Measurements from ENCODE around the gene FBXO2. TPM values are rescaled to one million over a fixed set of nuclear protein-coding genes. Genes with fewer than 3 reads are reported as not detected.

The FBXO2 gene
- total and polyA plus RNA-seq, 9 of the 15 experiments (the other 6 are each of a cell fraction or from before 2014, with no cell fraction given): 0.04 to 1.9 (median 0.27) TPM

DNA sequence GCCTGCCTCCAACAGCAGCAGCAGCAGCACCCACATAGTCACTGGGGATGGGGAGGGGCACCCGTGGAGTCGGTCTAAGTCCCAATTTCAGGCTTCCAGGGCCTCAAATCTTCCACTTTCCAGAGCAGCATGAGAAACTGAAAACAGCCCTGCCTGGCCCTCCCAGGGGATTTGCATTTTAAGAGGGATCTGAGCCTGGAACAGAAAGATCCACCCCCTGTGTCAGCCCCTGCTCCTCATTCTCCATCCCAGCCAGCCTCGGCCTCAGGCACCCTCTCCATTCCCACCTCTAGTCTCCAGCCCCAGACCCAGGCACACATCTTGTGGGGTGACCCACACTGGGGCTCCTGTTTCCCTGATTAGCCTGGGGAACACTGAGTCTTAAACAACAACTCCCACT, 51.8 kb downstream of the FBXO2 start:
- TF ChIP-seq, protein P1, sequence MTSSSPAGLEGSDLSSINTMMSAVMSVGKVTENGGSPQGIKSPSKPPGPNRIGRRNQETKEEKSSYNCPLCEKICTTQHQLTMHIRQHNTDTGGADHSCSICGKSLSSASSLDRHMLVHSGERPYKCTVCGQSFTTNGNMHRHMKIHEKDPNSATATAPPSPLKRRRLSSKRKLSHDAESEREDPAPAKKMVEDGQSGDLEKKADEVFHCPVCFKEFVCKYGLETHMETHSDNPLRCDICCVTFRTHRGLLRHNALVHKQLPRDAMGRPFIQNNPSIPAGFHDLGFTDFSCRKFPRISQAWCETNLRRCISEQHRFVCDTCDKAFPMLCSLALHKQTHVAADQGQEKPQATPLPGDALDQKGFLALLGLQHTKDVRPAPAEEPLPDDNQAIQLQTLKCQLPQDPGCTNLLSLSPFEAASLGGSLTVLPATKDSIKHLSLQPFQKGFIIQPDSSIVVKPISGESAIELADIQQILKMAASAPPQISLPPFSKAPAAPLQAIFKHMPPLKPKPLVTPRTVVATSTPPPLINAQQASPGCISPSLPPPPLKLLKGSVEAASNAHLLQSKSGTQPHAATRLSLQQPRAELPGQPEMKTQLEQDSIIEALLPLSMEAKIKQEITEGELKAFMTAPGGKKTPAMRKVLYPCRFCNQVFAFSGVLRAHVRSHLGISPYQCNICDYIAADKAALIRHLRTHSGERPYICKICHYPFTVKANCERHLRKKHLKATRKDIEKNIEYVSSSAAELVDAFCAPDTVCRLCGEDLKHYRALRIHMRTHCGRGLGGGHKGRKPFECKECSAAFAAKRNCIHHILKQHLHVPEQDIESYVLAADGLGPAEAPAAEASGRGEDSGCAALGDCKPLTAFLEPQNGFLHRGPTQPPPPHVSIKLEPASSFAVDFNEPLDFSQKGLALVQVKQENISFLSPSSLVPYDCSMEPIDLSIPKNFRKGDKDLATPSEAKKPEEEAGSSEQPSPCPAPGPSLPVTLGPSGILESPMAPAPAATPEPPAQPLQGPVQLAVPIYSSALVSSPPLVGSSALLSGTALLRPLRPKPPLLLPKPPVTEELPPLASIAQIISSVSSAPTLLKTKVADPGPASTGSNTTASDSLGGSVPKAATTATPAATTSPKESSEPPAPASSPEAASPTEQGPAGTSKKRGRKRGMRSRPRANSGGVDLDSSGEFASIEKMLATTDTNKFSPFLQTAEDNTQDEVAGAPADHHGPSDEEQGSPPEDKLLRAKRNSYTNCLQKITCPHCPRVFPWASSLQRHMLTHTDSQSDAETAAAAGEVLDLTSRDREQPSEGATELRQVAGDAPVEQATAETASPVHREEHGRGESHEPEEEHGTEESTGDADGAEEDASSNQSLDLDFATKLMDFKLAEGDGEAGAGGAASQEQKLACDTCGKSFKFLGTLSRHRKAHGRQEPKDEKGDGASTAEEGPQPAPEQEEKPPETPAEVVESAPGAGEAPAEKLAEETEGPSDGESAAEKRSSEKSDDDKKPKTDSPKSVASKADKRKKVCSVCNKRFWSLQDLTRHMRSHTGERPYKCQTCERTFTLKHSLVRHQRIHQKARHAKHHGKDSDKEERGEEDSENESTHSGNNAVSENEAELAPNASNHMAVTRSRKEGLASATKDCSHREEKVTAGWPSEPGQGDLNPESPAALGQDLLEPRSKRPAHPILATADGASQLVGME (CRISPR knock-in tag; IDR thresholded peaks at IDR 0.05): no peak
- no peak for TF ChIP-seq KDM2B (CRISPR knock-in tag; IDR thresholded peaks at IDR 0.05)
- no peak for TF ChIP-seq ZNF174 (CRISPR knock-in tag; IDR thresholded peaks at IDR 0.05)
- TF ChIP-seq FOXJ2 (tag; IDR thresholded peaks at IDR 0.05): no peak
- TF ChIP-seq HOXB6 (CRISPR knock-in tag; IDR thresholded peaks at IDR 0.05; ENCODE audit: borderline replicate concordance): no peak
- no peak for TF ChIP-seq ZNF197 (CRISPR knock-in tag; IDR thresholded peaks at IDR 0.05; ENCODE audit: low read depth)
- TF ChIP-seq, protein P2, sequence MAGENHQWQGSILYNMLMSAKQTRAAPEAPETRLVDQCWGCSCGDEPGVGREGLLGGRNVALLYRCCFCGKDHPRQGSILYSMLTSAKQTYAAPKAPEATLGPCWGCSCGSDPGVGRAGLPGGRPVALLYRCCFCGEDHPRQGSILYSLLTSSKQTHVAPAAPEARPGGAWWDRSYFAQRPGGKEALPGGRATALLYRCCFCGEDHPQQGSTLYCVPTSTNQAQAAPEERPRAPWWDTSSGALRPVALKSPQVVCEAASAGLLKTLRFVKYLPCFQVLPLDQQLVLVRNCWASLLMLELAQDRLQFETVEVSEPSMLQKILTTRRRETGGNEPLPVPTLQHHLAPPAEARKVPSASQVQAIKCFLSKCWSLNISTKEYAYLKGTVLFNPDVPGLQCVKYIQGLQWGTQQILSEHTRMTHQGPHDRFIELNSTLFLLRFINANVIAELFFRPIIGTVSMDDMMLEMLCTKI (IDR thresholded peaks at IDR 0.05; ENCODE audit: partially characterized antibody): no peak
- no peak for TF ChIP-seq RFX1 (IDR thresholded peaks at IDR 0.05)
- TF ChIP-seq, protein P3, sequence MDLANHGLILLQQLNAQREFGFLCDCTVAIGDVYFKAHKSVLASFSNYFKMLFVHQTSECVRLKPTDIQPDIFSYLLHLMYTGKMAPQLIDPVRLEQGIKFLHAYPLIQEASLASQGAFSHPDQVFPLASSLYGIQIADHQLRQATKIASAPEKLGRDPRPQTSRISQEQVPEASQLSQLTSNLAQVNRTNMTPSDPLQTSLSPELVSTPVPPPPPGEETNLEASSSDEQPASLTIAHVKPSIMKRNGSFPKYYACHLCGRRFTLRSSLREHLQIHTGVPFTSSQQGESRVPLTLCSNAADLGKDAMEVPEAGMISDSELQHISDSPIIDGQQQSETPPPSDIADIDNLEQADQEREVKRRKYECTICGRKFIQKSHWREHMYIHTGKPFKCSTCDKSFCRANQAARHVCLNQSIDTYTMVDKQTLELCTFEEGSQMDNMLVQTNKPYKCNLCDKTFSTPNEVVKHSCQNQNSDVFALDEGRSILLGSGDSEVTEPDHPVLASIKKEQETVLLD (IDR thresholded peaks at IDR 0.05): no peak
- no peaks in the 10 kb centered on the region for H3K9me1 ChIP-seq (ENCODE audit: control insufficient read depth, insufficient read depth, low read length)
- CTCF ChIA-PET (ENCODE audit: low intra/inter-chr PET ratio): no interaction called here
- peaks cover 27 to 73% of the 10 kb centered on the region in 2 experiments; a peak in 4 of 5 replicates for H3K27me3 ChIP-seq (ENCODE audit: control insufficient read depth in 2 of 2, insufficient read depth in 2 of 2, low read length in 2 of 2)
- H3K4me1 ChIP-seq (replicated peaks in 1 of 2; ENCODE audit: control insufficient read depth in 2 of 2, insufficient read depth in 2 of 2, low read length in 2 of 2): no peaks in the 10 kb centered on the region
- POLR2A ChIA-PET: no interaction called here
- H3K4me2 ChIP-seq (ENCODE audit: insufficient read depth, low read length): no peak overlapping the region
- no peak overlapping the region for H3K9ac ChIP-seq (ENCODE audit: insufficient read depth in 1 of 2, low read depth in 2 of 2, low read length in 2 of 2)
- 0% methylated on average over 3 of the region's 3 CpGs for WGBS (ENCODE audit: insufficient coverage, low coverage, missing lambda C conversion rate)
- H3K9me3 ChIP-seq (replicated peaks; ENCODE audit: control insufficient read depth, insufficient read depth, low read depth, low read length): no peaks in the 10 kb centered on the region
- FAIRE-seq (no peak), DNase-seq (ENCODE audit: extremely low read depth in 1 of 4, low spot score in 3 of 4) (no peak), ATAC-seq (no peak)
- H4K20me1 ChIP-seq (replicated peaks; ENCODE audit: control insufficient read depth, insufficient read depth, low read length): peaks cover 14% of the 10 kb centered on the region; the same call in 1 of the 2 replicates
- in situ Hi-C loops (cut with MboI): no loop called here
- no peak overlapping the region for H2AFZ ChIP-seq (ENCODE audit: low read depth, low read length)
- H3K4me3 ChIP-seq: no peak overlapping the region
- no peak overlapping the region for H3K27ac ChIP-seq (ENCODE audit: extremely low read depth, low read depth, low read length)
- no TSS peak for BruUV-seq (replicated peaks)
- H3K36me3 ChIP-seq (ENCODE audit: control insufficient read depth, insufficient read depth, low read length): no peaks in the 10 kb centered on the region
- H3K79me2 ChIP-seq (ENCODE audit: control insufficient read depth, insufficient read depth, low read length): no peaks in the 10 kb centered on the region
- intact Hi-C loops (cut with micrococcal nuclease): no loop called here

Measured in K562 (cell line).